NCI-H1436 (cell line): ENCODE measurements around the gene PNCK.

Experiments
- DNase-seq: peaks from one replicate; lab custom pipeline; 2025; lab: John Stamatoyannopoulos, UW

PNCK gene

DNA sequence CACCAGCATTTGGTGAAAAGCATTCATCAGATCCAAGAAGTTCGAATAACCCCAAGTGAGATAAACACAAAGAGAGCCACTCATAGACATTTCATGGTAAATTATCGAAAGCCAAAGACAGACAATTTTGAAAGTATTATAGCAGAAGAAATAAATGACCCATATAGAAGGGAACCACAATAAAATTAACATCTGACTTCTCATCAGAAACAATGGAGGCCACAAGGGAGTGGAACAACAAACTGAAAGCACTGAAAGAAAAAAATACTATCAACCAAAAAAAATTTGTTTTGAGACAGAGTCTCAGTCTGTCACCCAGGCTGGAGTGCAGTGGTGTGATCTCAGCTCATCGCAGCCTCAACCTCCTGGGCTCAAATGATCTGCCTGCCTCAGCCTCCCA lies 14.3 kb downstream of the PNCK start:
- DNase-seq = no peak

DNA sequence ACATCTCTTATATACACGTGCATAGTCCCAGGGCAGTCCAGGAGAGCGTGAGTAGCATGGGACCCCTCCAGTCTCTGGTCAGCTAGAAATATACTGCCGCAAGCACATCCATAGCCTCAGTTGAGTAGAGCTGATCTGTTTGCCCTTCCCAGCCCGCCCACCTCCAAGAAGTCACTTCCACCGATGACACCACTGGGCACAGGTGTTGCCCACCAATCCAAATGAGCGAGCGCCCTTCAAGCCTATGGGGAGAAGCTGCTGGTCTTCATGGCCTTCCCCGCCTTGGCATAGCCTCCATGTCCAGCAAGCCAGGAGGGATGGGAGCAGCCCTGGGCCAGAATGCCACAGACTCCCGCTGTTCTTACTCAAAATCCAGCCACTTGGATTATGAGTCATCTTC lies 16.5 kb downstream of the PNCK start:
- DNase-seq = no peak

DNA sequence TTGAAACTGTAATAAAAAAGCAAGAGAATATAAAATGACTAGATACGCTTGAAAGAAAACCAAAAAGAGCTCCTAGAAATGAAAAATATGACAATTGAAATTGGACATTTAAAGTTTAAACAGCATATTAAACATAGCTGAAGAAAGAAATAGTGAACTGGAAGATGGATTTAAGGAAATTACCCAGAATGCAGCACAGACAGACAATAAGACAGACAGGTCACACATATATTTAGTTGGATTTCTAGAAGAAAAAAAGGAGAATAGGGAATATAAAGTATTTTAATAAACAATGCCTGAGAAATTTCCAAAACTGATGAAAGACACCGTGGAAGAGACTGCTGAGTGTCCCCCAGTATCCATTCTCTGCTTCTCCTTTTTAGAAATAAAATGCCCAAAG lies 20.1 kb downstream of the PNCK start:
- DNase-seq = no peak

DNA sequence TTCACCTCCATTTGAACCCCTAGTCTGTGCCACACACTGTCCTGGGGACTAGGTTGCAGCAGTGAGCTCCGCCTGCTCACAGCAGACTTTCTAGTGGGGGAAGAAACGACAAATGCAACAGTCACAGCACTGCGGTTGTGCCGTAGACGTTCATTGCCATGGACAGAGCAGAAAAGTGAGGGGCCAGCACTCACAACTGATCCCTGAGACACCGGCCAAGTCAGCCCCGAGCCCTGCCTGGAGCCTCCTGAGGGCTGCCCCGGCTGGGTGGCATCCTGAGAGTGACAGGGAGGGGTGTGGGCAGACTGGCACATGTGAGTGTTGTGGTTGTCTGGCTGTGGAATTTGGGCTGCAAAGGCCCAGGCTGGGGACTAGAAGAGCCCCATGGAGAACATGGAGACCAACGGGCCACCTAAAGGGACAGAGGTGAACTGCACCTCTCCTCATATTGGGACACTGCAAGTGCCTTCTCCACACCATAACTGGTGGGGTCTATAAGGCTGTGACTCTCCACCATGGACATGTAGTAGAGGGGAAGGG lies 22.0 kb downstream of the PNCK start:
- no peak for DNase-seq

DNA sequence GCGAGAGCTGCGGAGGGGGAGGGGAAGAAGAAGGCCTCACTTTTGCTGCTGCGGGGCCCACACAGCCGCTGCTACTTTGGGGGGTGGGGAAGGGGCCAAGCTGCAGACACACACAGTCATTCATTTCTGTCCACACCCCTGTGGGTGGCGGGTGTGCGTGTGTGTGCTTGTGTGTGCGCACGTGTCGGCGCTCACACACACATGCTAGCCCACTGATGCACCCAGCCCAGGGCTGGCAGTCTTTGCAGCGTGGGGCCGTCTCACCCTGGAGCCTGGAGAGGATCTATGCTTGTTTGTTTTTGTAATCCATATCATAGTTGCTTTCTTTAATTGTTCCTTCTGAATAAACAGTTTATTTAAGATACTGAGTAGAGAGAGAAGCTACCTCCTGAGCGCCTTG lies 22.7 kb downstream of the PNCK start:
- DNase-seq = no peak

DNA sequence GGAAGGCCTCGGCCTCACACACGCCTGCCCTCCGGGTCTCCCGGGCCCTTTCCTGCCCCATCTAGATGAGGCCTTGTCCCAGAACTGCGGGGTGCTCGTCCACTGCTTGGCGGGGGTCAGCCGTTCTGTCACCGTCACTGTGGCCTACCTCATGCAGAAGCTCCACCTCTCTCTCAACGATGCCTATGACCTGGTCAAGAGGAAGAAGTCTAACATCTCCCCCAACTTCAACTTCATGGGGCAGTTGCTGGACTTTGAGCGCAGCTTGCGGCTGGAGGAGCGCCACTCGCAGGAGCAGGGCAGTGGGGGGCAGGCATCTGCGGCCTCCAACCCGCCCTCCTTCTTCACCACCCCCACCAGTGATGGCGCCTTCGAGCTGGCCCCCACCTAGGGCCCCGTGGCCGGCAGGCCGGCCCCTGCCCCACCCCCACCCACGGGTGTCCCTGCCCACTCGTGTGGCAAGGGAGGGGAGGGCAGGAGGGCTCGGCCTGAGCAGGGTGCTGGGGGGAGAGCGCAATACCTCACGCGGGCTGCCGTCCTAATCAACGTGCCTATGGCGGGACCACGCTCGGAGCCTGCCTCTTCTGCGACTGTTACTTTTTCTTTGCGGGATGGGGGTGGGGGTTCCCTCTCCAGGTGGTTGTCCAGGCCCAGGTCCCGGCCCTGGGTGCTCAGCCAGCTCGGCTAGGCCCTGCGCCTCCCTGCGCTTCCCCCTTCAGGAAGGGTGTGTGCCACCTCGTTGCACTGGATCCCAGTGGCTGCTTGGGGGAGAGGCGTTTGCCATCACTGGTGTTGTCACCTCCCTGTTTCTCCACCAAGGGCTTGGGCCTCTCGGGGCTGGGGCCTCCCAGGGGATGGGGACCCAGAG lies 23.5 kb downstream of the PNCK start:
- no peak for DNase-seq

DNA sequence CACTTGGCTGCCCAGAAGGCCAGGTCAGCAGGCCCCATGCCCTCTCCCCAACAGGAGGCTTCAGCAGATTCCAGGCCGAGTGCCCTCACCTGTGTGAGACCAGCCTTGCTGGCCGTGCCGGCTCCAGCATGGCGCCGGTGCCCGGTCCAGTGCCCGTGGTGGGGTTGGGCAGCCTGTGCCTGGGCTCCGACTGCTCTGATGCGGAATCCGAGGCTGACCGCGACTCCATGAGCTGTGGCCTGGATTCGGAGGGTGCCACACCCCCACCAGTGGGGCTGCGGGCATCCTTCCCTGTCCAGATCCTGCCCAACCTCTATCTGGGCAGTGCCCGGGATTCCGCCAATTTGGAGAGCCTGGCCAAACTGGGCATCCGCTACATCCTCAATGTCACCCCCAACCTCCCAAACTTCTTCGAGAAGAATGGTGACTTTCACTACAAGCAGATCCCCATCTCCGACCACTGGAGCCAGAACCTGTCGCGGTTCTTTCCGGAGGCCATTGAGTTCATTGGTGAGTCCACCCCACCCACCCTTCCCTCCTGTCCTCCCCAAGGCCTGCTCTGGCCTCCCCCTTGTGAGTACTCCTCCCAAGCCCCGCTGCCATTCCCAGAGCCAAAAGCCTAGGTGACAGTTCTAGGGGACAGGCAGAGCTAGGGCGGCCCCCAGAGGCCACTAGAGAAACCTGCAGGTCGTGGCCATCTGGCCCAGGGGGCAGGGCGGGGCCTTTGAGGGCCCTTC lies 24.3 kb downstream of the PNCK start:
- DNase-seq = peak; percentile 23

DNA sequence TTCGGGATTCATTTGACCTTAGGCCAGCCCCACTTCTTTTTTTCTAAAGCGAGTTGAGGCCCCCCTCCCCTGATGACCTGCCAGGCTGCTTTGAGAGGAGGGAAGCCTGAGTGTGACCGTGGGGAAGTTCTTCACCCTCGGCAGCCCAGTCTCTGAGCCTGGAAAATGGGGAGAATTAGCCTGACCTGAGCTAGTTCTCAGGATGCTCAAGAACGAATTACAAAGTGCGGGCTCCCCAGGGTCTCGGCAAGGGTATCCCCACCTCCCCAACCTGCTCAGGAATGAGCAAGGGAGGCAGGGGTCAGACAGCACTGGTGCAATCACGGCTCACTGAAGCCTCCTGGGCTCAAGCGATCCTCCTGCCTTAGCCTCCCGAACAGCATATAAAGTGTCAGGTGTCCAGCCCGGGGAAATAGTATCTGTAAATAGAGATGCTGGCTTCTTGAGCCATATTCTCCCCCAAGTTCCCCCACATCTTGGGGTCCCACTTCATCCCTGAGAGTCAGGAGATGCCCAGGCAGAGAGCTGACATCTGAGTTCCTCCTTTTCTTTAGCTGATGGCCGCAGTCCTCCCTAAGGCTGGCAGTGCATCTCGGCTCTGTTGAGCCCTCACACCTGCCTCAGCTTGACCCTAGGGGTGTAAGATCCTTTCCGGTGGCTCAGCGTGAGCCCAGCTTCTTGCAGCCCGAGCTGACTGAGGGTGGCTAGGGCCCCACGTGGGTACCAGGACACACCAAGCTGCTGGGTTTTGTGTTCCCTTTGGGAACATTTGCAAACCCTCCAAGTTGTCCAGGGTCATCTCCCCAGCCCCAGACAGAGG lies 25.0 kb downstream of the PNCK start:
- DNase-seq = no peak

DNA sequence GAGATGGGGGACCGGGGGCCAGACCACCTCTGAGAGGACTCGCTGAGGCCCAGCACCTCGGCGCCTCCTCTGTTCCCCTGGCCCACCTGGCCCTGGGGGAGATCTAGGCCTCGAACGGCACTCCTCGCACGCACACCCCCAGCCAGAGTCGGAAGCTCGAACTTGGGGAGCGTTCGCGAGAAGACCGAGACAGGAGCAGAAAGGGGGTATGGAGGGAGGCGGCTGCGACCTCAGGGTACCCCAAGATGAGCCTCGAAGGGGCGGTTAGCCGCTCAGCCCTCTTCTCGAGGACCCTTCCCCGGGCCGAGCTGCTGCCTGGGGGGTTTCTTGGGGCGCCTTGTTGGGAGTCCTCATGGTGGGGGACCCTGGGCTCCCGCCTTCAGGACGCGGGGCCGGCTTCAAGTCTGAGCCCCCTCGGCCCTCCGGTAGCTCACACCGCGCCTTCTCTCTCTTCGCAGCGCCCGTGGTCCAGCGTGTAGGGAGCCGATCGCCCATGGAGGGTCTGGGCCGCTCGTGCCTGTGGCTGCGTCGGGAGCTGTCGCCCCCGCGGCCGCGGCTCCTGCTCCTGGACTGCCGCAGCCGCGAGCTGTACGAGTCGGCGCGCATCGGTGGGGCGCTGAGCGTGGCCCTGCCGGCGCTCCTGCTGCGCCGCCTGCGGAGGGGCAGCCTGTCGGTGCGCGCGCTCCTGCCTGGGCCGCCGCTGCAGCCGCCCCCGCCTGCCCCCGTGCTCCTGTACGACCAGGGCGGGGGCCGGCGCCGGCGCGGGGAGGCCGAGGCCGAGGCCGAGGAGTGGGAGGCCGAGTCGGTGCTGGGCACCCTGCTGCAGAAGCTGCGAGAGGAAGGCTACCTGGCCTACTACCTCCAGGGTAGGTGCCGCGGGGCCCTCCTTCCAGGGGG lies 25.9 kb downstream of the PNCK start:
- no peak for DNase-seq

DNA sequence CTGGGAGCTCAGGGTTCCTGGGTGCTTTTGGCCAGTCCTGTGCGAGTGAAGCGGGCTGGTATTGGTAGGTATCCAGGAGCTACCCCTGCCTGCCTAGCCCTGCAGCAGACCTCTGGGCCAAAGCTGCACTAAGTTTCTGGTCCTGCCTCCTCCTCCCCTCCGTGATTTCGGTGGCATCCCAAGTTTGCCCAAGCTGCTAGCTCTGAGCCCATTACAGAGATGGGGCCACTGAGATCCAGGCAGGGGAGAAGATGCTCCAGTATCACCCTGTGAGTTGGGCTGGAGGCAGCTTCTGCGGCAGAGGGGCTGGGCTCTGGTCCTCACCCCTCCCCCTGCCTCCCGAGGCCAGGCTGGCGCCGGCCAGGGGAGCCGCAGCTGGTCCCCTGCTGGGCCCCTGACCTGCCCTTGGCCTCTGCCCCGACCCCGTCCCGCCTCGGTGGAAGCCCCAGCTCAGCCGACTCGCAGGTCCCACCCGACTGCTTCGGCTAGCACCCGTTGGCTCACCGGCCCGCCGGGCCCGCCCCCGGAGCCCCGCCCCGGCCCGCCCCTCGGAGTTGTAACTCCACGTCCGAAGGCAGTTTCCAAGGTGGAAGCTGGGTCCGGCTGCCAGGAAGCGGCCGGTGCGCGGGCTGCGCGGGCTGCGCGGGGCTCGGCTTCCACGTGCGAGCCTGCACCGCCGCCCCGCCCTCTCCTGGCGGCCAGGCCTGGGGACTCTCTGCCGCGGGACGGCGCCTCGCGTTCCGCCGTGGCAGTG lies 26.8 kb downstream of the PNCK start, which contains the start of gene DUSP9:
Gene DUSP9, plus strand, starts transcription at position 584 of the 754 bp plus-strand sequence. CDS start 751 bp downstream, outside the sequence.
- DNase-seq = no peak

DNA sequence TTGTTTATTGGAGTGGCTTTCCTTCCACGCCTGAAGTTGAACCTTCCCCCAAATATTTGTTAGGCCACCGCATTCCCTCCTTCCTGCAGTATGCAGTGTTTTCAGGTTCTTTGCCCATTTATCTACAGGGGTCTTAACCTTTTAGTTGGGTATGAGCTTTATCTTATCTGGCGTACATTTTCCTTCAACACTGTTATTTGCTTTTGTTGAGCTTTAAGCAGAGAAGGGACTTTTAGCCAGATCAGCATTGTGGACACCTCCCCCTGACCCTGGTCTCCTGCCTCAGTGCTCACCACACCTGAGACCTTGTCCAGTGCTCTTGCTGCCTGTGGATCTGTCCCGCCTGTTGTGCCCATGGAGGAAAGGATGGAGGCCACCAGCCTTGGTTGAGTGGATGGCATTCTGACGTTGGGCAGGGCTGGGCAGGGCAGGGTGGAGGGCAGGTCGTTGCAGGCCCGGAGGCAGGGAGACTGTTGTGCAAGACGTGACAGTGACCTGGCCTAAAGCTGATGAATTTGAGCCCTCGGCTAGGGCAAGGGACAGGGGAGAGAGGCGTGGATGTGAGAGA lies 27.6 kb downstream of the PNCK start:
- DNase-seq = no peak

DNA sequence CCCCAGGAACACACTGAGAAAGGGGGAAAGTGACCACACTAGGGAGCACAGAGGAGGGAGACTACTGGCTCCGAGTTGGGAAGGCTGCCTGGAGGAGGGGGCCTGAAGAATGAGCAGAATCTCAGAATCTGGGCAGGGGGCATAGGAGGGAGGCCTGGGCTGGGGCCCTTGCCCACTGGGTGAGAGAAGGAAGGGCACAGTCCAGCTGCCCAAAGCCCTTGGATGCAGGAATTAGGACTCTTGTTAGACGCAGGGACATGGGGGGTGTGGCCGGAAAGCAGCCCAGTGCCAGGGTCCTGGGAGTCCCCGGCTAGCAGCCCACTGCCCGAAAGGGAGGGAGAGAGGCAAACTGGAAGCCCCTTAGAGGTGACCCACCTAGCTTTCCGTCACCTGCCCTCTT lies 28.5 kb downstream of the PNCK start:
- no peak for DNase-seq

DNA sequence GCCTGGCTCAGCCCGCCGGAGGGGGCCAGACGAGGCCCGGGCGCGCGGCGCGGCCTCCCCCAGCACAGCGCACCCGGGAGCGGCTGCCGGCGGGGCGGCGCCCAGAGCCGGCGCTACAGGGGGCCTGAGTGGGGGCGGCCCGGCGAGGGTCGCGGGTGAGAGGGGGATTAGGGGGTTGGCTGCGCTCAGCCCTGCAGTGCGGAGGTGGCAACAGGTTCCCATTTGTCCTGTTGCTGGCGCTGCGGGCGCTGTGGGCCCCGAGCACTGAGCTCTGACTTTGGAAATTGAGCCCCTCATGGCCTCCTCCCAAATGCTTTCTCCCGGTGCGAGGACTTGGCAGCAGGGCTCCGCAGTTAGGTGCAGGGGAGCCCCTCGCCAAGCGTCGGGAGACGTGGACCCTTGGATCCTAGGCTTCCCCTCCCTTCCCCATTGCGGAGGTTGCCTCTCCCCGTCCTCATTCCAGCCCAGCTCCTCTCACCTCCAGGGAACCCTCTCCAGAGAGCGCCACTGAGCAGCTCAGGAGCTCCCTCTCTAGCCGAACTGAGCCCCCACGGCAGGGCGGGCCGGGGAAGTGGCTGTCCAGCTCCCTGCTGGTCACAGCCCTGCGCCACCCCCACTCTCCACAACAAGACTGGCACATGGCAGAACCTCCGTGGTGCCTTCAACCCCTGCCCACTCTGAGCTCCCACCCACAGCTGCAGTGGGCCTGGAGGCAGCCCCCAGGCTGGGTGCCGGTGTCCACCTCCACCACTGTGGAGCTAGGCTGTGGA lies 29.1 kb downstream of the PNCK start:
- no peak for DNase-seq

DNA sequence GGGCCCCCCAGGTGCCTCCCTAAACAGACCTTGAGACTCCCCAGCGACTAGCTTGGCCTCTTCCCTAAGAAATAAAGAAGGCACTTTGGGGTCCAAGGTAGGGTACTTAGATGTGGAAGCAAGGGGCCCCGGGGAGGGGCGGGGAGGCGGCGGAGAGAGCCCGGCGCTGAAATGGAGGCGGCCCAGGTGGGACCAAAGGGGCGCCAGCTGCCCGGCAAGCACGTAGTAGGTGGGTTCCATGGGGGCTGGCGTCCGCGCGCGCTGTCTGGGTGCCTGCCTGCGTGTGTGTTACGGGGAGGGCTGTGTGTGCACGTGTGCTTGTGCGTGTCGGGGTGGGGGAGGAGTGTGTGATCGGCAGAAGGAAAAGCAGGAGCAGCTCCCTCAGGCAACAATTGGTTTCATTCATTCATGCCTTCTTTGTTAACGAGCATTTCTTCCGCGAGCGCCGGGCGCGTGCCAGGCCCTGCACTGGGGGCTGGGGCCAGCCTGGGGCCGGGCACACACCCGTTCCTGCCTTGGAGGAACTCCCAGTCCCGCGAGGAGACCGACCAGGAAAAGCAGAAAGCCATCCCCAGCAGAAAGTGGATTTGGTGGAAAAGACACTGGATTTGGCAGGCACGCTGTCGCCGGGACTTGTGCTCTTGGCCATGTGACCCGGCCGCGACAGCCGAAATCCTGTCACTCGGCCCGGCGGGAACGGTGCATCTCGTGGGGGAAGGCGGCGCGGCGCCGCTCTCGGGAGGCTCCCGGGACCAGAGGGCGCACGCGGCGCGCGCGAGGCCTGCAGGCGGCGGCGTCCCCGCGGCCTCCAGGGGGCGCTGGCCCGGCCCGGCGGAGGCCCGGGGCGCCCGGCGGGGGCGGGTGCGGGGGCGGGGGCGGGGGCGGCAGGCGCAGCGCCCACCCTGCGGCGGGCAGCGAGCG lies 29.9 kb downstream of the PNCK start:
- DNase-seq = no peak

DNA sequence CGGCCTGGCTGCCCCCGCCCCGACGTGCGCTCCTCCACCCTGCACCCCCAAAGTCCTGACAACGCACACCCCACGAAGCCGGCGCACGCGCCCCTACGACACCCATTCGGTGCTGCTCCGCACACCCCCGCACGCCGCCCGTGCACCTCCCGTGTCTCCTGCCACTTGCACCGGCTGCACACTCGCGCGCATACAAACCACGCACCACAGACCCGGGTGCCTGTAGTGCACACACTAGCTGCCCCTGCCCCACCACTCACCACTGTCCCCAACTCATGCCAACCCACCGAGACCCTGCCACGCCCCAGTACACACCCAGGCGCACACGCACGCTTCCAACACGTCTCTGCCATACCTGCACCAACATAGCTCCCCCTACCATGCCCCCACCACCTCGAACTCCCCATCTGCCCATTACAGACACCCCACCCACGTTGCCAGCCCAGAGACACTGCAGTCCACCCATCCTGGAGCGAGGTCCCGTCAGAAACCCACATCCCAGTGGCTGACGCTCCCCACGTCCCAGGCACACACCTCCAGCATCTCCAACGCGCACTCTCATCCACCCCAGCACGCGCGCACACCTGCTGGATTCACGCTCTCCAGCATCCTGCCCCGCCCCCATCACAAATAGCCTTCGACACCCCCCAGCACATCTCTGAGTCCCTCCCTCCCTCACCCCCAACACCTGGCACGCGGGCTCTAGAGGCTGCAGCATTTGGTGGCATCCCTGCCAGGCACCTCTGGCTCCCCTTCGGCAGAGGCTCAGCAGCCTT lies 30.8 kb downstream of the PNCK start:
- DNase-seq = no peak

DNA sequence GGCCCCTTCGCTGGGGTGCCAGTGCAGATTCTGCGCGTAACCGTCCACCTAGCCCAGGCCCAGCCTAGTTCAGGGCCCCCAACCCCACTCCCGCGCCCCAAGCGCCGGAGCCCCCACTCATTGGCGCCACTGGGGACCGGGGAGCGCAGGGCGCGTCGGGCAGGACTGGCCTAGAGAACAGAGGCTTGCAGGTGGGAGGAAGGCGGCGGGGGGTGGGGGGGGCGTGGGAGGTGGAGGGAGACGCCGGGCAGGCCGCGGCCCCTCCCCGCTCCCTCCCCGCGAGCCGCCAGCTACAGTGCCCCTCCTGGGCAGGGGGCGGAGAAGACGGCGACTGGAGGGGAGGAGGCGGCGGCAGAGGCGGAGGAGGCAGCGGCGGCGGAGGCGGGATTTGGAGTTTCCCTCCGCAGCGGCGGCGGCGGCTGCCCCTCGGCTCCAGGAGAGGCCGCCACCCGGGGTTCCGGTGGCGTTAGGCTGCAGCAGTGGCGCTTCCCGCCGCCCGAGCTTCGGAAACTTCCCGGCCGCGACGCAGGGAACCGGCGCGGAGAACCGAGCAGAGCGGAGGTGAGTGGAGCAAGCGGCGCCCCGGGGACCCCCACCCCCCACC lies 31.5 kb downstream of the PNCK start:
- DNase-seq = no peak

DNA sequence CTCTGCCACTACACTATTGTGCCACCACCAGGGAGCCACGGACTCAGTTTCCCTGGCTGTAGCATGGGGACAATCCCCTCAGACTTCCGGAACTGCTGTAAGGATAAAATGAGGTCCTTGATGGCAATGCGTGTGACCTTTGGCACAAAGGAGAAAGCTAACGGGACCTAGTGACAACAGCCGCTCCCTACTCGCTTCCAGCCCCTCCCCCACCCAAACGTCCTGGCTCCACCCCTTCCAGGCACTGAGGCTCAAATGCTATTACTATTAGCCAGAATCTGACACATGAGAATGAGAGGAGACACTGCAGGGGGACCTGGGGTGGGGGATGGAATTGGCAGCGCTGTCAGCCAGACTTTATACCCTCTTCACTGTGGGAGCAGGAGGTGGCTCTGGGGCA lies 32.0 kb downstream of the PNCK start:
- DNase-seq = no peak
